Naive B cell (primary cell): ENCODE results near the gene C14orf132. TPM values are rescaled to one million over a fixed set of nuclear protein-coding genes. Genes with fewer than 3 reads are reported as not detected.

Source experiments
- ATAC-seq, 2 donors: fragments of 150-1000 bp; cut with Tn5 transposase; 2 replicates each; pipeline ENCODE4 v1.10.0; 2021; ENCODE audit warnings: low read depth in 2 of 2, mild to moderate bottlenecking in 2 of 2, moderate library complexity in 2 of 2
- DNase-seq: peaks from one replicate; pipeline ENCODE4 v3.0.0; 2022
- H3K27ac Mint-ChIP-seq, 6 donors: one replicate each; pipeline ENCODE4 v1.8.0; 2020 to 2022; ENCODE audit warnings: mild to moderate bottlenecking in 6 of 6, mixed read lengths in 6 of 6, moderate library complexity in 5 of 6, inconsistent platforms in 2 of 6
- H3K27me3 Mint-ChIP-seq, 3 donors: one replicate each; pipeline ENCODE4 v1.8.0; 2021 to 2022; ENCODE audit warnings: mixed read lengths in 3 of 3, mild to moderate bottlenecking in 1 of 3
- H3K36me3 Mint-ChIP-seq, 2 donors: one replicate each; pipeline ENCODE4 v1.8.0; 2020 to 2022; ENCODE audit warnings: mixed read lengths in 2 of 2, inconsistent platforms in 1 of 2, mild to moderate bottlenecking in 1 of 2
- H3K4me1 Mint-ChIP-seq, 3 donors: one replicate each; pipeline ENCODE4 v1.8.0; 2020 to 2022; ENCODE audit warnings: mixed read lengths in 3 of 3, inconsistent platforms in 1 of 3, mild to moderate bottlenecking in 1 of 3, moderate library complexity in 1 of 3
- H3K4me3 Mint-ChIP-seq, 8 donors: one replicate each; pipeline ENCODE4 v1.8.0; 2020 to 2022; ENCODE audit warnings: mild to moderate bottlenecking in 8 of 8, mixed read lengths in 8 of 8, moderate library complexity in 8 of 8, inconsistent platforms in 2 of 8
- H3K9me3 Mint-ChIP-seq, 7 donors: one replicate each; pipeline ENCODE4 v1.8.0; 2020 to 2022; ENCODE audit warnings: mixed read lengths in 7 of 7, mild to moderate bottlenecking in 5 of 7, inconsistent platforms in 2 of 7, moderate library complexity in 1 of 7
- polyA plus RNA-seq, 6 donors: library from polyadenylated mRNA; unstranded; fragments of 300-500 nt; fragmentation: Illumina TruSeq; gene quantifications; one replicate each; pipeline ENCODE4 v1.2.3, GENCODE V29; 2021; ENCODE audit warnings: low read depth in 6 of 6

The C14orf132 gene
- polyA plus RNA-seq, 6 donors from 2014 or later = 0.28 to 0.87 (median 0.71) TPM; not detected in 2

DNA sequence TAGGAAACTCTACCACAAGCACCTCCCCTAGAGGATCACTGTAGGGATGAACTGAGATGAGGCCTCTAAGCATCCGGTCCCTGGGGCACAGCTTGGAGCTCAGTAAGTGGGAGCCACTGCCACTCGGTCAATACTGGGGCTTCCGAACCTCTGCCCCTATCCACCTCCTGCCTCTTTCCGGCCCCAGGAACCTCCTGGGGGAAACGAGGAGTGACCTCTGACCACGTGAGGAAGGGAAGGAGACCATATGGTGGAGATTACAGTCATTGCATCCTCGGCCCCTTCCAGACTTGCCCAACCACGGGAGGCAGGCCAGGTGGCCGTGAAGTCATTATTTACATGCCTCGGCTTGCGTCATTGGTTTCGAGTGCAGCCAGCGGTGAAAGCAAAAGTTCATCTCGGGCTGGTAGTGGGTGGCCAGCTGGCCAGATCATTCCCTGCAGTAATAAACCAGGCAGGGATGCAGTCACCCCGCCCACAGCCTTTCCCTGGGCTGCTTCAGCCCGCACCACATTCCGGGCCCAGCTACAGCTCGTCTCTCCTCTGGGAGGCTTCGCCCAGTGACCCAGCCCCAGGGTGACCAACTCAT is 65.4 kb downstream of the C14orf132 start:
- H3K4me1 Mint-ChIP-seq = peaks cover 0 to 16% (median 13%) of the 10 kb centered on the region in 3 donors
- peaks cover 4 to 27% (median 26%) of the 10 kb centered on the region in 3 donors for H3K27me3 Mint-ChIP-seq
- H3K9me3 Mint-ChIP-seq = peaks cover 0 to 2% (median 0%) of the 10 kb centered on the region in 7 donors
- ATAC-seq (no peak), DNase-seq (no peak)
- peaks cover 0 to 7% of the 10 kb centered on the region in 2 donors for H3K36me3 Mint-ChIP-seq
- no peak overlapping the region for H3K4me3 Mint-ChIP-seq
- H3K27ac Mint-ChIP-seq = no peak overlapping the region

DNA sequence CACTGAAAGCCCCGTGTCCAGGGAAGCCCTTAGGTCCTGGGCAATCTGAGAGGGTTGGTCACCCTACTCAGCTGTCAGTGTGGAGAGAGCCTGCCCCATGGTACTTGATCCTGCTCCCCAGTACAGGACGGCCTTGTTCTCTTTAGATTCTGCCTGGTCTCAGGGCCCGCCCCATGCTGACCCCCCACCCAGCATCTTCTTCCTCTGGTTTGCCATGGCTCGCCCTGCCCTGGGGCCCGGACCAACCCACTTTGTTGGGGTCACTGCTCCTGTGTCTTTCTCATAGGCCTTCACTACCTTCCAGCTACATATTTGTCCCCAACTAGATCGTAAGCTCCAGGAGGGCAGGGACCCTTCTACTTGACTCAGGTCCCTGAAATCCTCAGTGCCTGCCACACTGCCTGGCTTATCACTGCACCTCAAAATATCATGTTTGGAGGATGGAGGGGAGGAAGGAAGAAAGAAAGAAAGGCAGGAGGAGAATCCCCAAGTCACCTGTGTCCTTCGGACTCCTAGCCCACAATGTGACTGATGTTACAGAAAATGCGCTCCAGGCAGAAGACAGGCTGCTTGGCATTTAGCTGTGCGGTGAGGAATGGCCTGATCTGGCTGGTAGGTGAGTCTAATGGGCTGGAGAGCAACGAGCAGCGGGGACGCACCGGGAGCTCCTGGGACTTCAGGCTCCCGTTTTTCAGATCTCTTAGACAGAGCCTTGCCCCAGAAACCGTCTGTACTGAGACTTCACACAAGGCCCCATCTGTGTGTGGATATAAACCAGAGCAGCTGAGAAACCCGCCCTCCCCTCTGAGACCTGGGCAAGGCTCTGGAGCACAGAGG is 66.1 kb downstream of the C14orf132 start:
- H3K36me3 Mint-ChIP-seq = peaks cover 0 to 7% of the 10 kb centered on the region in 2 donors
- no peak for DNase-seq
- no peak overlapping the region for H3K4me3 Mint-ChIP-seq
- ATAC-seq = no peak
- peaks cover 4 to 27% (median 26%) of the 10 kb centered on the region in 3 donors for H3K27me3 Mint-ChIP-seq
- H3K4me1 Mint-ChIP-seq = peaks cover 0 to 16% (median 12%) of the 10 kb centered on the region in 3 donors
- peak overlapping the region in 1 of 6 donors; percentile 53 for H3K27ac Mint-ChIP-seq
- peaks cover 0 to 2% (median 0%) of the 10 kb centered on the region in 7 donors for H3K9me3 Mint-ChIP-seq

DNA sequence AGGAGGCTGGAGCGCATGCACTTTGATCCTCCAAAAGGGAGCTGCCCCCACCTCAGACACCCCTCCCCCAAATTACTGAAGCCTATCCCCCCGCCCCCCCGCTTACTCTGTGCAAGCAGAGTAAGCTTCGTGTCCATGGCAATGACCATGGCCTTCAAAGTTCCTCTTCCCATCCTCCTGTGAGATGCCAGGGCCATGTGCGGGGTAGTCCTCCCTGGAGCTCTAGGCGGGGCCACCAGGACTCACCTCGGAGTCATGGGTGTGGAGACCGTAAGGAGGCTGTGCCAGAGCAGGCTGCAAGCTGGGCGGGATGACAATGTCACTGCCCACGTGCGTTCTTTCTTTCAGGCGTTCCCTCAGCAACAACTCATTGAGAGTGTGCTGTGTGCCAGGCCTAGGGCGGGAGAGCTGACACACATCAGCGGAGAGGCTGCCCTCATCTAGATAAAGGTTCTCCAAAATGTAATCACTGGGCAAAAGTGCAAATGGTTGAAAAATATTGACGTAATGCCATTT is 66.8 kb downstream of the C14orf132 start:
- Mint-ChIP-seq H3K4me3 (no peak overlapping the region), H3K9me3 (peaks cover 0 to 2% (median 0%) of the 10 kb centered on the region in 7 donors), H3K4me1 (peaks cover 0 to 10% (median 5%) of the 10 kb centered on the region in 3 donors), H3K36me3 (peaks cover 0 to 7% of the 10 kb centered on the region in 2 donors), H3K27ac (no peak overlapping the region), H3K27me3 (peaks cover 4 to 27% (median 26%) of the 10 kb centered on the region in 3 donors)
- no peak for DNase-seq
- ATAC-seq = no peak

DNA sequence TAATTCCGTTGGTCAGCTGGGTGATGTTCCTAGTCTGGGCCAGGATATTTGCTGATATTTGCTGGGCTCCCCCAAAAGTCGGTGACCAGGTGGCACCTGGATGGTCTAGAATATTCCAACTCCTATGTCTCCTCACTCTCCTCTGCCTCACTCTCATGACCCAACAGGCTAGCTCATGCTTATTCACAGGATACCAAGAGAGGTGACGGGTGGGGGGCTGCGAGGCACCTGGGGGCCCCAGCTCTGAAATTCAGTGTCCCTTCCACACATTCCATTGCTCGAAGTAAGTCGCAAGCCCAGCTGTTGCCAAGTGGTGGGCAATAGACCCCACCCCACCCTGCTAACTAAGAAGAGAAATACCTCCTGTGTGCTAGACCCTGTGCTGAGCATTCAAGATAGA is 67.7 kb downstream of the C14orf132 start:
- Mint-ChIP-seq H3K4me1 (peaks cover 0 to 7% (median 0%) of the 10 kb centered on the region in 3 donors), H3K9me3 (peaks cover 0 to 2% (median 0%) of the 10 kb centered on the region in 7 donors), H3K36me3 (peaks cover 0 to 7% of the 10 kb centered on the region in 2 donors), H3K27ac (peak overlapping the region in 1 of 6 donors; percentile 59), H3K27me3 (peaks cover 4 to 35% (median 32%) of the 10 kb centered on the region in 3 donors), H3K4me3 (no peak overlapping the region)
- DNase-seq = no peak
- no peak for ATAC-seq

DNA sequence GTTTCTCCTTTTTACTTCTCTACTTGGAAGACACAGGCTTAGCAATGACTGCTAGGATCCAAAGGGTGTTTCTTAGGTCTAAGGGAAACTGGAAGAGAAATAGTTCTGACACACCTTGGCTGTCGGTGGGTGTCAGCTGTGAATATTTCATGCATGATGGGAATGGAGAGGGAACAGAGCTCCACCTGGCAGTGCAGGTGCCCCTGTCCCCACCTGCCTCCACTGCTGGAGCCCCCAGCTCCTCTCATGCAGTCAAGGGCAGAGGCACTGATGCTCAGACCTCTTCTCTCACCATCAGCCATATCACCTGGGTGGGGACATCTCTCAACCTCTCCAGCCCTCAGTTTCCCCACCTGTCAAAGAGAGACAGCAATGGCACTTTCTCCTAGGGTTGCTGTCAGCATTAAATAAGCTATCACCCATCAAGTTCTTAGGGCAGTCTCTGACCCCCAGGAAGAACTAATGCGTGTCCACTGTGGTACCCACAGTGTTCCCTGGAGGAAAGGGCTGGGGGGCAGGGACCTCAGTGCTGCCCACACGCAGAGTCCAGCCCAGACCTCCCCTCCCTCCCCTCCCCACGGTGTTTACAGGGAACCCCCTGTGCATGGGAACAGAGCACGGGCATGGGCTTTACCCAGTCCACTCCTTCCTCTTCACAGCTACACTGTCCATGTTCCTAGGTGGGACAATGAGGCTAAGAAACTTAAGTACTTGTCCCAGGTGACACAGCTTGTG is 69.1 kb downstream of the C14orf132 start:
- ATAC-seq (no peak), DNase-seq (no peak)
- Mint-ChIP-seq H3K9me3 (peaks cover 0 to 8% (median 2%) of the 10 kb centered on the region in 7 donors), H3K27me3 (peaks cover 6 to 43% (median 39%) of the 10 kb centered on the region in 3 donors), H3K4me1 (peaks cover 0 to 7% (median 0%) of the 10 kb centered on the region in 3 donors), H3K27ac (no peak overlapping the region), H3K4me3 (peak overlapping the region in 1 of 8 donors; percentile 42), H3K36me3 (peaks cover 0 to 15% of the 10 kb centered on the region in 2 donors)

DNA sequence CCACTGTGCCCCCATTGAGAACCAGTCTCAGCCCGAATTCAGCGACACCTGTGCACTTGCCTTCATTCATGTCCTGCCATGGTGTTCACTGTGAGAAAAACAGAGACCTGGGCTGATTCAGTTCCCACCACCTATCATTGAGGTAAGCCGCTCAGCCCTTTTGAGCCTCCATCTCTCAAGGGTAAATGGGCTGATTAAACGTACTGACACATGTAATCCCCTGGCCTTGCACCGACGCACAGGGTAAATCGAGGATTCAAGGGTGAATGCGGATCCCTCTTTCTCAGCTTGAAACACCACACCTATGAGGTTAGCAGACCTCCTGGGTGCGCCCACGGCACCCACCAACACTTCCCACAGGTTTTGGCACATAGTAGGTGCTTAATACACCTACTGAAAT is 69.7 kb downstream of the C14orf132 start:
- H3K27ac Mint-ChIP-seq = no peak overlapping the region
- peaks cover 0 to 18% of the 10 kb centered on the region in 2 donors for H3K36me3 Mint-ChIP-seq
- peaks cover 8 to 43% (median 39%) of the 10 kb centered on the region in 3 donors for H3K27me3 Mint-ChIP-seq
- peaks cover 0 to 7% (median 0%) of the 10 kb centered on the region in 3 donors for H3K4me1 Mint-ChIP-seq
- no peak overlapping the region for H3K4me3 Mint-ChIP-seq
- DNase-seq (no peak), ATAC-seq (no peak)
- peaks cover 0 to 12% (median 1%) of the 10 kb centered on the region in 7 donors for H3K9me3 Mint-ChIP-seq

DNA sequence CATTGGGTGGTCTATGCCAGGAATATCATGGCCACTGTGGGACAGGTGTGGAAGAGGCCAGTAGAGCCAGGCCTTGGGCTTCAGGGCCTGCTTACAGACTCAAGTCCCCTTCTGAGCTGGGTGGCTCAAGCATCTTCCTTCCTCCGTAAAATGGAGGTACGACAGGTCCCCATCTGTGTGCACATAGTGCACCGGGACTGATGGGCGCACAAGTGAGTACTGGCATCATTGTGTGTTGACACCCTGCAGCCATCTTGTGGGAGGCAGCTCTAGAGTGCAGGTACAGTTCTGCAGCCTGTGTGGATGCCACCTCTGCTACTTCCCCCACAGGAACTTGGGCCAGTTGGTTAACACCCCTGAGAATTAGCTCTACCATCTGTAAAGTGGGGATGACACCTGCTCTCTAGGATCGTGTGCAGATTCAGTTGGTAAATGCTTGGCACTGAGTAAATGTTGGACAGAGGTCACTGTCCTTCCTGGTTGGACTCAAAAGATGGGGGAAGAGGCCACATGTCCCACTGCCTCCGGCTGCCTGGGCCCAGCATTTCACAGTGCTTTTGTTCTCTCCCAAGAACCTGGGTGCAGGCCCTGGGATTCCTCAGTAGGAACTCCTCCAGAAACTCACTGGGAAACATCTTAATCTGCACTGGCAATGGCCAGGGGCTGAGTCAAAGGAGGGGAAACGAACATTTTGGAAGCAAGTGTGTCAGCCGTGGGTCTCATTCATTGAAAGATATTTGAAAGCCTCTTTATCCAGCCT is 70.6 kb downstream of the C14orf132 start:
- H3K4me1 Mint-ChIP-seq = peaks cover 0 to 7% (median 0%) of the 10 kb centered on the region in 3 donors
- ATAC-seq (no peak), DNase-seq (no peak)
- H3K4me3 Mint-ChIP-seq = no peak overlapping the region
- H3K27ac Mint-ChIP-seq = no peak overlapping the region
- H3K36me3 Mint-ChIP-seq = peaks cover 0 to 25% of the 10 kb centered on the region in 2 donors
- H3K27me3 Mint-ChIP-seq = peaks cover 14 to 49% (median 45%) of the 10 kb centered on the region in 3 donors
- H3K9me3 Mint-ChIP-seq = peaks cover 3 to 19% (median 5%) of the 10 kb centered on the region in 7 donors

DNA sequence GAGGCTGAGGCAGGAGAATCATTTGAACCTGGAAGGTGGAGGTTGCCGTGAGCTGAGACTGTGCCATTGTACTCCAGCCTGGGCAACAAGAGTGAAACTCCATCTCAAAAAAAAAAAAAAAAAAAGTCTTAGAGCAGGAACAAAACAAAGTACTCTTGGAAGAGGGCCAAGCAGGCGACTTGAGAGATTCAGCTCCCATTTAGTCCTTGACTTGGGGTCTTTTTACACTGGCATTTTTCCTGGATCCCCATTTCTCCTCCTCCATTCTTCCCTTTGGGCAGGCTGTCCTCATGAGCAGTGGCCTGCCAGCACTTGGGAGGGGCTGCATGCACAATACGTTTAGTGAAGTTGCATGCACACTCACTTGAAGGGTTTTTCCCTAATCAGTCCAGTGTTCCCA is 72.9 kb downstream of the C14orf132 start:
- peaks cover 9 to 55% (median 49%) of the 10 kb centered on the region in 3 donors for H3K27me3 Mint-ChIP-seq
- no peak for ATAC-seq
- peaks cover 0 to 8% (median 0%) of the 10 kb centered on the region in 3 donors for H3K4me1 Mint-ChIP-seq
- no peak overlapping the region for H3K4me3 Mint-ChIP-seq
- H3K27ac Mint-ChIP-seq = no peak overlapping the region
- peaks cover 3 to 22% (median 7%) of the 10 kb centered on the region in 7 donors for H3K9me3 Mint-ChIP-seq
- H3K36me3 Mint-ChIP-seq = peaks cover 0 to 28% of the 10 kb centered on the region in 2 donors
- DNase-seq = no peak

DNA sequence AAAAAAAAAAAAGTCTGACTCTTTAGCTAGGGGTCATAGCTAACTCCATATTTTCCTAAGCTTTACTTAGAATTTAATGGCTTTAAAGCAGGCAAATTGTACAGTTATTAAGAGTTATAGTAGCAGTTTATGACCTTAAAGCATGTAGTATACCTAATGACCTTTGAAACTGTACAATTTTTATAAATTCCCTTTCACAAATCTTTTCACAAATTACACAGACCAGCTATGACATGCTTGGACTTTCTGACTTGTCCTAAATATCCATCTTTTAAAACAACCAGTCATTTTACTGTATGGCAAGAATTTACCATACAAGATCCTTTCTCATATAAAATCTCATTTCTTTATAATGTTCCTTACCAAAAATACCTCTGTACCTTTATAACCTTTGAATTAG is 74.8 kb downstream of the C14orf132 start:
- Mint-ChIP-seq H3K4me1 (peaks cover 0 to 5% (median 0%) of the 10 kb centered on the region in 3 donors), H3K36me3 (peaks cover 0 to 38% of the 10 kb centered on the region in 2 donors), H3K27me3 (peaks cover 9 to 48% (median 29%) of the 10 kb centered on the region in 3 donors), H3K27ac (no peak overlapping the region), H3K4me3 (no peak overlapping the region), H3K9me3 (peaks cover 5 to 33% (median 8%) of the 10 kb centered on the region in 7 donors)
- DNase-seq (no peak), ATAC-seq (no peak)

DNA sequence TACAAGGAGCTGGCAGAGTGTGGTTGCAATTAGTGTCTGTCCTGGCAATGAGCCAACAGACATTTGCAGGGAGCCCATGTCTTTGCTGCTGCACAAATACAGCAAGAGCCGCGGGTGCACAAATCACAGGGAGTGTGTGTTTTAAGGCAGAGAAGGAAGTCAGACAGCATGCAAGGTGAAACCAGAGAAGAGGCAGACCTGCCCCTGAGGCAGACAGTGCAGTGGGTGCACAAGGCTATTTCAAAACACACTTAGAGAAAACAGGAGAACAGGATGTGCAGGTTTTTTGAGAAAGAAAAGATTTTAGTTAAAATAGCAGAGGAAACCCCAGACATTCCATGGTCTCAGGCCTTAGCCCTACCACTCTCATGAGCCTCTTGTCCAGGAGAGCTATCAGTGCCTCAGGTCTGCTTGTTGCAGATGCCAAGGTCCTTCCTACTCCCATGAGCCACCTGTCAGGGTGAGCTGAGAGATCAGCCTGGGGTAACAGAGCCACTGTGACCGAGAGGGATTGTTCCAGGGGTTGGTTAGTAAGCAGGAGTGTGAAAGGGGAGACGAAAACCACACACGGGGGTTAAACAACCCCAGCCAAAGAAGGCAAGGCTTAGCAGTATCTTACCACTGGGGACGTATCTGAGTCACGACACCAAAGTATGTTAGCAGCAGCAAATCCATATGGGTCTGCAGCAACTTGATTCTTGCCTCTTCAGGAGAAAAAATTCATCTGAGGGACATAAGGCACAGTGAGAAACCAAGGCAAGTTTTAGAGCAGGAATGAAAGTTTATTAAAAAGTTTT is 78.1 kb downstream of the C14orf132 start:
- peaks cover 0 to 8% (median 2%) of the 10 kb centered on the region in 3 donors for H3K4me1 Mint-ChIP-seq
- no peak overlapping the region for H3K4me3 Mint-ChIP-seq
- H3K36me3 Mint-ChIP-seq = peaks cover 0 to 33% of the 10 kb centered on the region in 2 donors
- ATAC-seq (no peak), DNase-seq (no peak)
- H3K27me3 Mint-ChIP-seq = peaks cover 9 to 36% (median 14%) of the 10 kb centered on the region in 3 donors
- H3K9me3 Mint-ChIP-seq = peaks cover 5 to 33% (median 8%) of the 10 kb centered on the region in 7 donors
- H3K27ac Mint-ChIP-seq = no peak overlapping the region

DNA sequence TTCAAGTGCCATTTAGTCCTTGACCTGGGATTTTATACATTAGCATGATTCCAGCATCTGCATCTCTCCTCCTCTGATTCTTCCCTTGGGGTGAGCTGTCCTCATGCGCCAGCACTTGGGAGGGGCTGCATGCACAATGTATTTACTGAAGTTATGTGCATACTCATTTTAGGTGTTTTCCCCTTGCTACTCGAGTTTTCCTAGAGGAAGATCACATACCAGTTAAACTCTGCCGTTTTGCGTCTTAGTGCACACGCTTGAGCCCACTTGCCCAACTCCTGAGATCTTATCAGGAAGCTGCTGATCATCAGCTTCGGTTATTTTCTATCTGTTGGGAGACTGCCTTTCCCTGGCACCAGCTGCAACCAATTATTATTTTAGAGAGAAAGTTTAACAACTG is 78.8 kb downstream of the C14orf132 start:
- Mint-ChIP-seq H3K4me3 (no peak overlapping the region), H3K36me3 (peaks cover 0 to 28% of the 10 kb centered on the region in 2 donors), H3K27me3 (peaks cover 8 to 30% (median 9%) of the 10 kb centered on the region in 3 donors), H3K4me1 (peaks cover 0 to 8% (median 2%) of the 10 kb centered on the region in 3 donors), H3K9me3 (peaks cover 5 to 28% (median 8%) of the 10 kb centered on the region in 7 donors), H3K27ac (peak overlapping the region in 1 of 6 donors; percentile 3)
- no peak for DNase-seq
- ATAC-seq = no peak
